Smooth muscle cell of the brain vasculature (primary cell): ENCODE measurements around the gene SUN1.
"Not testable (repeated sequence)": the region's sequence is repeated elsewhere in the genome, so short reads cannot be mapped to it uniquely, and the experiment has no call there.

ENCODE experiments used
- DNase-seq: peaks from one replicate; pipeline ENCODE4 v3.0.0-alpha.2; 2012; ENCODE audit warnings: low read depth, low spot score

Gene SUN1

DNA sequence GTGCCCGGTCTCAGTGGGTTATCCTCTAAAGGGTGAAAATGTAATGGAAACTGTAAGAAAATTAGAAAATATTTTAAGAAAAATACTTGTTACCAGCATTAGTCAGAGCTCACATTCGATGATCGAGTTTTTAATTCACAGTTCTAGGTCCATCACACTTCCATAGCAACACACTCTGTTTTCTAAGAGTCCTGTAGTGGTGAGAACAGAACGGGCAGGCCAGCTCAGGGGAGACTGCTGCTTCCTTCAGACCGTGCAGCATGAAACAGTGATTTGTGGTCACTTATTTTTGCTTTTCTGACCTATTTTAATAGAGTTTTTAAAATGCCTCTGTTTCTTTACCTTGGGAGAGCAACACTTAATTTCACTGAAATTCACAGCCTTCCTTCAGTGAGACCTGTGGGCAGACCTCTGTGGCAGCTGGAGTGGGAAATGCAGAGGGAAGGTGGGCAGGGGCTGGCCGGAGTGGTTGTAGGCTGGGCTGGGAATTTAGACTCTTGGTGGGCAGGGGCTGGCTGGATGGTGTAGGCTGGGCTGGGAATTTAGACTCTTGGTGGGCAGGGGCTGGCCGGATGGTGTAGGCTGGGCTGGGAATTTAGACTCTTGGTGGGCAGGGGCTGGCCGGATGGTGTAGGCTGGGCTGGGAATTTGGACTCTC lies 1.5 kb downstream of the SUN1 start:
- DNase-seq: no peak

DNA sequence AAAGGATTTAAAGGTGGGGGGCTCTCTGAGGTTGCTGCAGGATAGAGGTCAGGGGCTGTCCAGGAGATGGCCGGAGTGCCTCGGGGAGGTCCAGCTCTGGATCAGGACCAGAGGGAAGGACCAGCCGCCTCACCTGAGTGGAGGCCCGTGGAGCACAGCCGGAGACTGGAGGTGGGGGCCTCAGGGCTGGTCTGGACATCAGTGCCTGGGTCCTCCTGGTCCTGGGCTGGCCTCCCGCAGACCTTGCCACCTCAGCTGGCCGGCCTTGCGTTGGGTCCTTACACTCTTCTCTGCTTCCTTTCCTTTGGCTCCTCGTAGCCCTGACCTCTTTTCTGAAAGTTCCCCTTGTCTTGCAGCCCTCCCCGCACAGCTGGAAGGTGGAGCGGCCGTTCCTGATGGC lies 2.0 kb downstream of the SUN1 start:
- DNase-seq: no peak

DNA sequence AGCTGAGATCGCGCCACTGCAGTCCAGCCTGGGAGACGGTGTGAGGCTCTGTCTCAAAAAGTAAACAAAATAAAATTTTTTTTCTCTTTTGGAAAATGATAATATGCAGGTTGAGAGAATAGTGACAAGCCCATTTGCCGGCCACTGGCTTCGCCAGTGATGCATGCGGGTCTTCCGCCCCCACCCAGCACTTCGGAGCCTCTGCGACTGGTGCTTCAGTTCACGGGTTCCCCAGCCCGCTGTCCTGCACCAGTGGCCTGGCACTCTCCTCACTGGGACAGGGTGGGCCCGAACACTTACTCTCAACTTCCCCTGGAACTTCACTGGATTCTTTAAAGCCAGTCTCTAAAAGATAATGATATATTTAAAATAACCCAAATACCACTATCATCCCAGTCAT lies 2.7 kb downstream of the SUN1 start:
- no peak for DNase-seq

GRCh38 chr7:835485-836401 lies 3.5 kb downstream of the SUN1 start:
- no peak for DNase-seq

DNA sequence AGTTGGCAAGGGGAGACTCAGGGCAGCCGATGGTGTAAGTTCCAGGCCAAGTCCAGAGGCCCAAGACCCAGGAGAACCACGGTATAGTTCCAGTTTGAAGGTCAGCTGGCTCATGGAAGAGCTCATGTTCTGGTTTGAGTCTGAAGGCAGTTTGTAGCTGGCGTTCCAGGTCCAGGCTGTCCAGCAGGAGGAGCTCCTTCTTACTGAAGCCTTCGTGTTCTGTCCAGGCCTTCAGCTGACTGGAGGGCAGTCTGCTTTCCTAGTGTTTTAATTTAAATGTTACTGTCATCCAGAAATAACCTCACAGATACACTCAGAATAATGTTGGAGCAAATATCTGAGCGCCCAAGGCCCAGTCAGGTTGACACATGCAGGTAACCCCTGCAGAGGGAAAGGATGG lies 4.2 kb downstream of the SUN1 start:
- DNase-seq: no peak

DNA sequence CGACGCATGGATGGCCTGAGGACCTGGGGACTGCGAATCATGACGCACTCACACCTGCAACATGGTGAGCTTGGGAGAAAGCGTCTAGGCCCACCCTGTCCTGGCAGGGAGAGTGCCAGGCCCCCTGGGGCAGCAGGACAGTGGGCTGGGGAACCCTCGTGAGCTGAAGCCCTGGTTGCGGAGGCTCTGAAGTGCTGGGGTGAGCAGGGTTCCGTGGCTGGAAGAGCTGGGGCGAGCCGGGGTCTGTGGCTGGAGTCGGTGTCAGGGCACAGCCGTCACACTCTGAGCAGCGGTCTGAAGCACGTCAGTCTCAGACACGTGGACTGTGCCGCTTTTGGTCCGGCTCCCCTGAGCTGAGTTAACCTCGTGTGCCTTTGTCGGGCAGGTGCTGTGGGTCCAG lies 4.7 kb downstream of the SUN1 start:
- DNase-seq: no peak

DNA sequence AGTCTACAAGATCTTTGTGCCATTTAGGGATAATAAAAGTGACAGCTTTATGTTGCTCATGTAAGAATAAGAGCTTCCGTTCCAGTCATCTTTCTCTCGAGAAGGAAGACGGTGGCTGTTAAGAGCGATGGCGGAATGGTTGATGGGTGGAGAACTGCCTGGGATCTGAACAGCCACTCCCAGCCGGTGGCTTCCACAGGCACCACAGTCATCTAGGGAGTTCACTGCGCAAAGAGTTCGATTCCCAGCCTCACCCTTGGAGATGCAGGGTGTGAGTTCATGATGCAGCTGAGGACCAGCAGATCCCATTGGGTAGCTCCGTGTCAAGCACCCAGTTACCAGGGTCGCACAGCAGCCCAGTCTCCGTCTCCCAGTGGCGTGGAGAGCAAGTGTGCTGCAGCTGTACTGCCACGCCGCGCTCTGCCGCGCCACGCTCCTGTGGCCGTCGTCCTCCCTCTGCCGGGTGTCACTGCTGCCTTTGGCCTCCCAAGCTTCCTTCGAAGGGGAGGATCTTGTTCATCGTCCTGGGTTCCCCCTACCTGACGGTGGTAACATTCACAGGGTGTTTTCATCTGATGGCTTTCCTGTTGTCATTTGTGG lies 7.8 kb downstream of the SUN1 start:
- no peak for DNase-seq

DNA sequence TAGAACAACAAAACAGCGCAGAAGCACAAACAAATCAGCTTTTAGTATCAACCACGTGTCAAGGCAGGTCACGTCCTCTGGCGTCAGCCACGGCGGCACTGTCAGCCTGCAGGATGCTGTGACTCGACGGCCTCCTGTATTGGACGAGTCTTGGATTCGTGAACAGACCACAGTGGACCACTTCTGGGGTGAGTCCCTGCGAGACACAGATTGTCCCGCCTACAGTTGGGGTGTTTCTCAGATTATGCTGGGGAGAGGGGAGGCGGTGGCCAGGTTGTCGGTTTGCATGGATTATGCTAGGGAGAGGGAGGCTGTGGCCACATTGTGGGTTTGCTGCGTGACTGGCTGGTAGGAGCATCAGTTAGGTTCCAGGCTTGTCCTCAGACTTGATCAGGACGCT lies 9.7 kb downstream of the SUN1 start:
- DNase-seq: no peak

DNA sequence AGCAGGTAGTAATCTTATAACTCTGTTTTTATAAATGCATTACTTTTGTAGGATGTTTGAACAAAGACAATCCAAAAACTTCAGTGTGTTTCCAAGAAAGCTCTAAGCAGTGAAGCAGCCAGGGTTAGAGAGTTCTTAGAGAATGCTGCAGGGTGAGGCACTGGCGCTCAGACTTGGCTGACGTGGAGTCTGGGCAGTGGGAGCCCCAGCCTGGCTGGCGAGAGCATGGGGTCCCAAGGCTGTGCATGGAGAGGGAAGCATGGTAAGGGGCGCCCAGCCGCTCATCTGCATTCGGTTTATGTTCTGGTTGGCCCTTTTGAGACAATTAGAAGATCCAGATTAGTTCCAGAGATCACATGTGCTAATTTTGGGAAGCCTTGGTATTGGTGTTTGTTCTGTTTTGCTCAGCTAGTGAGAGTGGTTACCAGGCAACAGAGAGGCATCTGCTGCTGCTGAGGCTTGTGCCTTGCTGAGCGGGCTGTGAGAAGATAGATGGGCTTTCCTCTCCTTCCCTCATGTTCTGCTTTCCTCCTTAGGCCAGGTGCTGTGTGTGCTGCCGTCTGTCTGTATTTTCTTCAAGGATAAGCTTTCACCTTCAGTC lies 10.3 kb downstream of the SUN1 start:
- no peak for DNase-seq

GRCh38 chr7:843230-843629 lies 11.0 kb downstream of the SUN1 start:
- DNase-seq: no peak

- no peak for DNase-seq
Measured at GRCh38 chr7:844043-844442, 11.8 kb downstream of the SUN1 start.

DNA sequence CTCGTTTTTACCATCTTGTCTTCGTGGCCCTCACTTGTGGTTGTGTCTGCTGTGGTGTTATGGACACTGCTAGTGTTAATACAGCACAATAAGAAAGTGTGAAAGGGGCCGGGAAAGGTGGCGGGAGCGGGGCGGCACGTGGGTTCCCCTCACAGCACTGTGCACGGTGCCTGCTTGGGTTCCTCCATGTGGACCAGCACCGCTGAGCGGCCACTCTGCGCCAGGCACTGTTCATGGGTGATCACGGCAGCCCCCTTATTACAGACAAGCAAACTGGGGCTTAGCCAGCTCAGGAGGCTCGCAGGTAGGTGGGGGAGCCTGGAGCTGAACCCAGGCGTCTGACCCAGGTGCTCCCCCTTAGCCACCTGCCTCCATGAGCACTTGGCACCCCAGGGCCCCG lies 12.2 kb downstream of the SUN1 start:
- no peak for DNase-seq

GRCh38 chr7:845091-845490 lies 12.8 kb downstream of the SUN1 start:
- no peak for DNase-seq

GRCh38 chr7:845731-846130 lies 13.5 kb downstream of the SUN1 start:
- DNase-seq: no peak

GRCh38 chr7:846958-847650 lies 14.8 kb downstream of the SUN1 start:
- not testable (repeated sequence) for DNase-seq

DNA sequence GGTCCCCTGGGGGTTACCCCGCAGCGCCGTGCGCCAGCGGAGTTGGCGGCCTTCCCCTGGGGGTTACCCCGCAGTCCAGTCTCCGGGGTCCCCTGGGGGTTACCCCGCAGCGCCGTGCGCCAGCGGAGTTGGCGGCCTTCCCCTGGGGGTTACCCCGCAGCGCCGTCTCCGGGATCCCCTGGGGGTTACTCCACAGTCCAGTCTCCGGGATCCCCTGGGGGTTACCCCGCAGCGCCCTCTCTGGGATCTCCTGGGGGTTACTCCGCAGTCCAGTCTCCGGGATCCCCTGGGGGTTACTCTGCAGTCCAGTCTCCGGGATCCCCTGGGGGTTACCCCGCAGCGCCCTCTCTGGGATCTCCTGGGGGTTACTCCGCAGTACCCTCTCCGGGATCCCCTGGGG lies 15.5 kb downstream of the SUN1 start:
- not testable (repeated sequence) for DNase-seq

DNA sequence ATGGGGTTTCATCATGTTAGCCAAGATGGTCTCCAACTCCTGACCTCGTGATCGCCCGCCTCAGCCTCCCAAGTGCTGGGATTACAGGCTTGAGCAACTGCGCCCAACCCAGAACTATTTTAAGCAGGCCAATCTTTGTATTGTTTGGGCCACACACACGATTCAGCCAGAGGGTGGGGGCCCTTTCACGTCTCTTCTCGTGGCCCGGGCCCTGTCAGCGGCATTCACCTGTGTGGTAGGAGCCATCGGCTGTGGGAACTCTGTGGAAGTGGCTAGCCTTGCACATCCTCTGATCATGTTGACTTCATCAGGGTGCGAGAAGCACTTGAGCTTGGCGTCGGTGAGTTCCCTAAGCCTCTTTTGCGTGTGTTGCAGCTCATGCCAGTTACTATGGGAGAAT lies 16.9 kb downstream of the SUN1 start:
- no peak for DNase-seq

DNA sequence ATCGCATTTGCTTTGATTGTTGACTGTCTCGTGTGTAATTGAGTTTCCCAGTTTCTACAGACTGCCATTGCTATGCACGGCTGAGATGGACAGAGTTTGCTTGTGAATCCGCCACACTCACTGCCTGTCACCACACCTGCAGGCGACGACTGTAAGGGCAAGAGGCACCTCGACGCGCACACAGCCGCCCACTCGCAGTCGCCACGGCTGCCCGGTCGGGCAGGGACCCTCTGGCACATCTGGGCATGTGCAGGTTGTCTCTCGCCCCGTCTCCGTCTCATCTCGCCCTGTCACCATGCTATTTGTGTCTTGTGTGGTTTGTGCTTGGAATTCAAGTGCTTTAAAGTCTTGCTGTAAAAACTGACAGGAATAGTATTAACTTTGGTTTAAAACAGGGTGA lies 17.5 kb downstream of the SUN1 start:
- DNase-seq: no peak

DNA sequence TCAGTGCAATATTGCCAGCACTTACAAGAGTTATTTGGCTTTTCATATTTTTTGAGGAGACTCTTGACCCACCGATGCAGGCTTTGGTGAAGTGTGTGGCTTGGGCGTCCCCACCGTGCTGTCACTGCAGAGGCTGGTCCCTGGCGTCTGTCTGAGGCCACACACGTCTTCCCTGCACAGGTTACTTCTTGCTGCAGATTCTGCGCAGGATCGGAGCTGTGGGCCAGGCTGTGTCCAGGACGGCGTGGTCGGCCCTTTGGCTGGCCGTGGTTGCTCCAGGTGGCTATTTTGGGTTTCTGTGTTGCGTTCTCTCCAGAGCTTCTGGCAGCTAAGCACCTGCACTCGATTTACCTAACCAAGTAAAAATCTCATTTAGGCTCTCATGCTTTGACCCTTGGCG lies 18.9 kb downstream of the SUN1 start:
- DNase-seq: no peak

- DNase-seq: no peak
Measured at GRCh38 chr7:853366-854117, 21.3 kb downstream of the SUN1 start.
